Upper lobe of left lung (tissue), 4 donors: Measurements from ENCODE around the gene TOGARAM2.

Source experiments
- EP300 ChIP-seq, 4 donors: sonication (generic); formaldehyde crosslinking; IDR thresholded peaks; one replicate each; pipeline ENCODE4 v1.5.1; 2017; ENCODE audit warnings: antibody characterized with exemption in 4 of 4, control low read depth in 2 of 4
- POLR2A ChIP-seq, 4 donors: fragments of 450-650 bp; IDR thresholded peaks; one replicate each; pipeline ENCODE4 v1.5.1; 2016 to 2017; ENCODE audit warnings: antibody characterized with exemption in 4 of 4, mild to moderate bottlenecking in 2 of 4
- TF ChIP-seq, protein P1 (sequence below), 6 experiments: fragments of 450-650 bp in 4 of 6; fragments of 200-600 bp in 2 of 6; sonication (generic) in 2 of 6; IDR thresholded peaks; one replicate each; pipeline ENCODE4 v1.5.1; 2016 to 2019; ENCODE audit warnings: antibody characterized with exemption in 6 of 6

DNA sequence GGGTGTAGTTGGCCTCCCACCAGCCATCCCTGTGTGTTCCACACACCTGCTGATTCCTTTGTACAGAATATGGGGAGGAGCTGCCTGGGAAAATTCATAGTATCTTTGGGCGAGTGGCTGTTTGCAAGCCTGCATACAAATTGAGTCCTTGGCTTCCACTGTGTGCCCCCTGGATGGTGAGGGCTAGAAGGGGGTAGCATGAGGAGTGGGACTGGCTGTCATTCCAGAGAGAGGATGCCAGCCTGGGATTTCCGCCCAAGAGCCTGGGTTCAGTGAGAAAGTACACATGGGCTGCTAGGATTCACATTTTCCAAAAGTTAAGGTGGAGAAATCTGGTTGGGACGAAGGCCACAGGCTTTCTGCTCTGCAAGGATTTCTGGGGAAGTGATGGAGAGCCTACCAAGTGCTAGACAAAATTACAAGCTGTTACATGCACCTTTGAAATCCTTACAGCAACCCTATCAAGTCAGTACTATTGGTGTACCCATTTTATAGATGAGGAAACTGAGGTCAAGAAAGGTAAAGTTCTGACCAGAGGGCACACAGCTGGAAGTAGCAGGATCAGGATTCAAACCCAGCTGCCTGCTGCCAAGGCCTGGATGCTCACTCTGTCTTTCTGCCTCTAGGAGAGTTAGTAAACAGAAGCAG lies 606 bp upstream of the TOGARAM2 start:
- TF ChIP-seq, protein P1, sequence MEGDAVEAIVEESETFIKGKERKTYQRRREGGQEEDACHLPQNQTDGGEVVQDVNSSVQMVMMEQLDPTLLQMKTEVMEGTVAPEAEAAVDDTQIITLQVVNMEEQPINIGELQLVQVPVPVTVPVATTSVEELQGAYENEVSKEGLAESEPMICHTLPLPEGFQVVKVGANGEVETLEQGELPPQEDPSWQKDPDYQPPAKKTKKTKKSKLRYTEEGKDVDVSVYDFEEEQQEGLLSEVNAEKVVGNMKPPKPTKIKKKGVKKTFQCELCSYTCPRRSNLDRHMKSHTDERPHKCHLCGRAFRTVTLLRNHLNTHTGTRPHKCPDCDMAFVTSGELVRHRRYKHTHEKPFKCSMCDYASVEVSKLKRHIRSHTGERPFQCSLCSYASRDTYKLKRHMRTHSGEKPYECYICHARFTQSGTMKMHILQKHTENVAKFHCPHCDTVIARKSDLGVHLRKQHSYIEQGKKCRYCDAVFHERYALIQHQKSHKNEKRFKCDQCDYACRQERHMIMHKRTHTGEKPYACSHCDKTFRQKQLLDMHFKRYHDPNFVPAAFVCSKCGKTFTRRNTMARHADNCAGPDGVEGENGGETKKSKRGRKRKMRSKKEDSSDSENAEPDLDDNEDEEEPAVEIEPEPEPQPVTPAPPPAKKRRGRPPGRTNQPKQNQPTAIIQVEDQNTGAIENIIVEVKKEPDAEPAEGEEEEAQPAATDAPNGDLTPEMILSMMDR (IDR thresholded peaks at IDR 0.05), result no peak
- TF ChIP-seq POLR2A (IDR thresholded peaks at IDR 0.05) (no peak), EP300 (IDR thresholded peaks at IDR 0.05) (no peak)
